HepG2 (cell line): ENCODE data around the gene MYO7A. TPM values are rescaled to one million over a fixed set of nuclear protein-coding genes. Genes with fewer than 3 reads are reported as not detected.

ENCODE experiments used
- AGO2 ChIP-seq: fragments of 200-400 bp; formaldehyde crosslinking; optimal IDR thresholded peaks from 2 replicates; pipeline ENCODE3; 2017; ENCODE audit warnings: mild to moderate bottlenecking, low read depth, low read length, moderate library complexity
- ARHGAP35 ChIP-seq: sonication (generic); formaldehyde crosslinking; IDR thresholded peaks from 2 replicates; pipeline ENCODE4 v1.9.0; 2022; ENCODE audit warnings: mild to moderate bottlenecking, inconsistent platforms, moderate library complexity, missing genetic modification reagents, borderline replicate concordance
- ATM ChIP-seq: fragments of 450-650 bp; IDR thresholded peaks from 2 replicates; pipeline ENCODE4 v1.7.1; 2017; ENCODE audit warnings: mild to moderate bottlenecking, borderline replicate concordance
- CREM ChIP-seq, 2 experiments: sonication (generic) in 1 of 2; formaldehyde crosslinking in 1 of 2; IDR thresholded peaks; 2 replicates each; pipeline versions ENCODE4 v1.4.0 to v1.6.1; 2016 to 2020; ENCODE audit warnings: antibody characterized with exemption in 1 of 2, mild to moderate bottlenecking in 1 of 2, missing genetic modification reagents in 1 of 2
- HDAC2 ChIP-seq: sonication (generic); formaldehyde crosslinking; IDR thresholded peaks from 2 replicates; pipeline ENCODE4 v1.4.0; 2020; ENCODE audit warnings: missing genetic modification reagents
- KDM2A ChIP-seq: sonication (generic); formaldehyde crosslinking; IDR thresholded peaks from 2 replicates; pipeline ENCODE4 v1.4.0; 2020; ENCODE audit warnings: low read depth, missing genetic modification reagents, borderline replicate concordance
- KLF11 ChIP-seq: IDR thresholded peaks from 2 replicates; pipeline ENCODE4 v1.6.1; 2016; ENCODE audit warnings: missing compliant biosample characterization
- MYNN ChIP-seq: sonication (generic); formaldehyde crosslinking; IDR thresholded peaks from 2 replicates; pipeline ENCODE4 v1.4.0; 2020; ENCODE audit warnings: mild to moderate bottlenecking, low read depth, missing genetic modification reagents
- PHB2 ChIP-seq: fragments of 450-650 bp; IDR thresholded peaks from 2 replicates; pipeline ENCODE4 v1.6.1; 2018; ENCODE audit not compliant: partially characterized antibody
- SATB2 ChIP-seq: sonication (generic); formaldehyde crosslinking; IDR thresholded peaks from 2 replicates; pipeline ENCODE4 v1.5.0; 2020; ENCODE audit warnings: missing genetic modification reagents
- SNAPC2 ChIP-seq: sonication (generic); formaldehyde crosslinking; IDR thresholded peaks from 2 replicates; pipeline ENCODE4 v1.8.1; 2022; ENCODE audit warnings: mild to moderate bottlenecking, missing genetic modification reagents
- SP1 ChIP-seq, 2 experiments: fragments of 450-650 bp in 1 of 2; sonication (generic) in 1 of 2; formaldehyde crosslinking in 1 of 2; IDR thresholded peaks; 2 replicates each; pipeline versions ENCODE4 v1.4.0 to v1.6.1; 2016 to 2020; ENCODE audit warnings: missing genetic modification reagents in 1 of 2
- SP4 ChIP-seq: sonication (generic); formaldehyde crosslinking; IDR thresholded peaks from 2 replicates; pipeline ENCODE4 v1.8.1; 2023; ENCODE audit warnings: mild to moderate bottlenecking, missing genetic modification reagents
- TBX3 ChIP-seq: fragments of 450-650 bp; IDR thresholded peaks from 2 replicates; pipeline ENCODE4 v1.6.1; 2017; ENCODE audit warnings: antibody characterized with exemption, mild to moderate bottlenecking, inconsistent platforms, borderline replicate concordance
- WIZ ChIP-seq: sonication (generic); formaldehyde crosslinking; IDR thresholded peaks from 2 replicates; pipeline ENCODE4 v1.5.1; 2020; ENCODE audit warnings: mild to moderate bottlenecking, missing genetic modification reagents
- ZBTB42 ChIP-seq: sonication (generic); formaldehyde crosslinking; IDR thresholded peaks from 2 replicates; pipeline ENCODE4 v1.5.0; 2020; ENCODE audit warnings: mild to moderate bottlenecking, missing genetic modification reagents
- ZFP62 ChIP-seq: sonication (generic); formaldehyde crosslinking; IDR thresholded peaks from 2 replicates; pipeline ENCODE4 v1.4.0; 2020; ENCODE audit warnings: missing genetic modification reagents
- ZKSCAN1 ChIP-seq: fragments of 150-350 bp; IDR thresholded peaks from 2 replicates; pipeline ENCODE4 v1.6.1; 2014; ENCODE audit warnings: low read length
- ZNF101 ChIP-seq: sonication (generic); formaldehyde crosslinking; IDR thresholded peaks from 2 replicates; pipeline ENCODE4 v1.4.0; 2020; ENCODE audit warnings: mild to moderate bottlenecking, low read depth, missing genetic modification reagents, borderline replicate concordance
- ZNF251 ChIP-seq: sonication (generic); formaldehyde crosslinking; IDR thresholded peaks from 2 replicates; pipeline ENCODE4 v1.9.0; 2021; ENCODE audit warnings: mild to moderate bottlenecking, missing genetic modification reagents
- ZNF33A ChIP-seq: sonication (generic); formaldehyde crosslinking; IDR thresholded peaks from 2 replicates; pipeline ENCODE4 v1.5.1; 2020; ENCODE audit warnings: missing genetic modification reagents, mild to moderate bottlenecking, moderate library complexity, borderline replicate concordance
- ZNF564 ChIP-seq: sonication (generic); formaldehyde crosslinking; IDR thresholded peaks from 2 replicates; pipeline ENCODE4 v1.8.1; 2023; ENCODE audit warnings: mild to moderate bottlenecking, missing genetic modification reagents
- ZNF768 ChIP-seq: sonication (generic); formaldehyde crosslinking; IDR thresholded peaks from 2 replicates; pipeline ENCODE4 v1.4.0; 2020; ENCODE audit warnings: missing genetic modification reagents
- ZNF780A ChIP-seq: sonication (generic); formaldehyde crosslinking; IDR thresholded peaks from 2 replicates; pipeline ENCODE4 v1.8.0; 2022; ENCODE audit warnings: mild to moderate bottlenecking, missing genetic modification reagents, moderate library complexity
- ZNF891 ChIP-seq: sonication (generic); formaldehyde crosslinking; IDR thresholded peaks from 2 replicates; pipeline ENCODE4 v1.5.0; 2020; ENCODE audit warnings: mild to moderate bottlenecking, missing genetic modification reagents
- polyA plus RNA-seq, 8 experiments: library from polyadenylated mRNA; depleted of rRNA in 3 of 8; stranded (reverse) in 7 of 8; unstranded in 1 of 8; fragments of >200 nt; fragmentation: Illumina TruSeq in 4 of 8; extraction: Trizol in 4 of 8; gene quantifications; 2 replicates each; pipeline versions ENCODE4 v1.2.1 to v1.2.3, GENCODE V29; 2011 to 2016; ENCODE audit warnings: low read depth in 4 of 8, missing spikeins in 1 of 8, mixed read lengths in 1 of 8; ENCODE audit not compliant: insufficient read depth in 1 of 8
- total RNA-seq, 5 experiments: library from RNA; depleted of rRNA; stranded (reverse); fragments of >200 nt; fragmentation: Illumina TruSeq; extraction: Trizol; gene quantifications; 2 replicates each; pipeline ENCODE4 v1.2.3, GENCODE V29; 2016; ENCODE audit warnings: low read depth in 1 of 5
- TF ChIP-seq, protein P1 (sequence below): sonication (generic); formaldehyde crosslinking; conservative IDR thresholded peaks from 2 replicates; pipeline ENCODE4 v1.5.0; 2020; ENCODE audit warnings: missing genetic modification reagents
- TF ChIP-seq, protein P2 (sequence below): sonication (generic); formaldehyde crosslinking; IDR thresholded peaks from 2 replicates; pipeline ENCODE4 v1.4.0; 2020; ENCODE audit warnings: missing genetic modification reagents; ENCODE audit errors: not compliant biosample characterization
- TF ChIP-seq, protein P3 (sequence below): sonication (generic); formaldehyde crosslinking; IDR thresholded peaks from 2 replicates; pipeline ENCODE4 v1.4.0; 2020; ENCODE audit warnings: missing genetic modification reagents

MYO7A gene
- total and polyA plus RNA-seq, 2 of the 13 experiments (the other 11 are each of a cell fraction or from before 2014, with no cell fraction given), result 7.5 to 10.0 TPM

DNA sequence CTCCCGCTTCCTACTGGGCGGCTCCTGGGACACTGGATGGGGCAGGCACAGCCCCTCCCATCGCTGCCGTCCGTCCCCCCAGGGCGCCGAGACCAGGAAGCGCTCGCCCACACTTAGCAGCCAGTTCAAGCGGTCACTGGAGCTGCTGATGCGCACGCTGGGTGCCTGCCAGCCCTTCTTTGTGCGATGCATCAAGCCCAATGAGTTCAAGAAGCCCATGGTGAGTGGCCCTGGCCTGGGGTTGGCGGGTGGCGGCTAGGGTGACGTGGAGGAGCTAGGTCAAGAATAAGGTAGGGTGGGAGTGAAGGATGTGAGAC, 44.6 kb downstream of the MYO7A start (continued):
- no peak for TF ChIP-seq ZNF780A (CRISPR knock-in tag)
- no peak for TF ChIP-seq MYNN (CRISPR knock-in tag)
- no peak for TF ChIP-seq WIZ
- TF ChIP-seq SATB2 (CRISPR knock-in tag), result no peak
- no peak for TF ChIP-seq ZNF891
- TF ChIP-seq ZNF33A (CRISPR knock-in tag), result no peak
- TF ChIP-seq, protein P1, sequence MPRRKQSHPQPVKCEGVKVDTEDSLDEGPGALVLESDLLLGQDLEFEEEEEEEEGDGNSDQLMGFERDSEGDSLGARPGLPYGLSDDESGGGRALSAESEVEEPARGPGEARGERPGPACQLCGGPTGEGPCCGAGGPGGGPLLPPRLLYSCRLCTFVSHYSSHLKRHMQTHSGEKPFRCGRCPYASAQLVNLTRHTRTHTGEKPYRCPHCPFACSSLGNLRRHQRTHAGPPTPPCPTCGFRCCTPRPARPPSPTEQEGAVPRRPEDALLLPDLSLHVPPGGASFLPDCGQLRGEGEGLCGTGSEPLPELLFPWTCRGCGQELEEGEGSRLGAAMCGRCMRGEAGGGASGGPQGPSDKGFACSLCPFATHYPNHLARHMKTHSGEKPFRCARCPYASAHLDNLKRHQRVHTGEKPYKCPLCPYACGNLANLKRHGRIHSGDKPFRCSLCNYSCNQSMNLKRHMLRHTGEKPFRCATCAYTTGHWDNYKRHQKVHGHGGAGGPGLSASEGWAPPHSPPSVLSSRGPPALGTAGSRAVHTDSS (CRISPR knock-in tag), result no peak
- TF ChIP-seq, protein P2, sequence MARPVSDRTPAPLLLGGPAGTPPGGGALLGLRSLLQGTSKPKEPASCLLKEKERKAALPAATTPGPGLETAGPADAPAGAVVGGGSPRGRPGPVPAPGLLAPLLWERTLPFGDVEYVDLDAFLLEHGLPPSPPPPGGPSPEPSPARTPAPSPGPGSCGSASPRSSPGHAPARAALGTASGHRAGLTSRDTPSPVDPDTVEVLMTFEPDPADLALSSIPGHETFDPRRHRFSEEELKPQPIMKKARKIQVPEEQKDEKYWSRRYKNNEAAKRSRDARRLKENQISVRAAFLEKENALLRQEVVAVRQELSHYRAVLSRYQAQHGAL, result no peak
- TF ChIP-seq KLF11 (CRISPR knock-in tag), result no peak
- no peak for TF ChIP-seq TBX3
- no peak for TF ChIP-seq AGO2
- no peak for TF ChIP-seq ATM
- TF ChIP-seq, protein P3, sequence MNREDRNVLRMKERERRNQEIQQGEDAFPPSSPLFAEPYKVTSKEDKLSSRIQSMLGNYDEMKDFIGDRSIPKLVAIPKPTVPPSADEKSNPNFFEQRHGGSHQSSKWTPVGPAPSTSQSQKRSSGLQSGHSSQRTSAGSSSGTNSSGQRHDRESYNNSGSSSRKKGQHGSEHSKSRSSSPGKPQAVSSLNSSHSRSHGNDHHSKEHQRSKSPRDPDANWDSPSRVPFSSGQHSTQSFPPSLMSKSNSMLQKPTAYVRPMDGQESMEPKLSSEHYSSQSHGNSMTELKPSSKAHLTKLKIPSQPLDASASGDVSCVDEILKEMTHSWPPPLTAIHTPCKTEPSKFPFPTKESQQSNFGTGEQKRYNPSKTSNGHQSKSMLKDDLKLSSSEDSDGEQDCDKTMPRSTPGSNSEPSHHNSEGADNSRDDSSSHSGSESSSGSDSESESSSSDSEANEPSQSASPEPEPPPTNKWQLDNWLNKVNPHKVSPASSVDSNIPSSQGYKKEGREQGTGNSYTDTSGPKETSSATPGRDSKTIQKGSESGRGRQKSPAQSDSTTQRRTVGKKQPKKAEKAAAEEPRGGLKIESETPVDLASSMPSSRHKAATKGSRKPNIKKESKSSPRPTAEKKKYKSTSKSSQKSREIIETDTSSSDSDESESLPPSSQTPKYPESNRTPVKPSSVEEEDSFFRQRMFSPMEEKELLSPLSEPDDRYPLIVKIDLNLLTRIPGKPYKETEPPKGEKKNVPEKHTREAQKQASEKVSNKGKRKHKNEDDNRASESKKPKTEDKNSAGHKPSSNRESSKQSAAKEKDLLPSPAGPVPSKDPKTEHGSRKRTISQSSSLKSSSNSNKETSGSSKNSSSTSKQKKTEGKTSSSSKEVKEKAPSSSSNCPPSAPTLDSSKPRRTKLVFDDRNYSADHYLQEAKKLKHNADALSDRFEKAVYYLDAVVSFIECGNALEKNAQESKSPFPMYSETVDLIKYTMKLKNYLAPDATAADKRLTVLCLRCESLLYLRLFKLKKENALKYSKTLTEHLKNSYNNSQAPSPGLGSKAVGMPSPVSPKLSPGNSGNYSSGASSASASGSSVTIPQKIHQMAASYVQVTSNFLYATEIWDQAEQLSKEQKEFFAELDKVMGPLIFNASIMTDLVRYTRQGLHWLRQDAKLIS (CRISPR knock-in tag), result no peak
- TF ChIP-seq ZNF768, result peak; percentile 18; the same call in 1 of the 2 replicates
- TF ChIP-seq ARHGAP35 (CRISPR knock-in tag), result no peak
- no peak for TF ChIP-seq ZKSCAN1
- TF ChIP-seq HDAC2, result 0 out of 2 replicates have a peak, but pooled peaks have one; percentile 13
- TF ChIP-seq ZBTB42 (CRISPR knock-in tag), result no peak
- no peak for TF ChIP-seq SP1 (IDR thresholded peaks at IDR 0.05)
- TF ChIP-seq SP1 (CRISPR knock-in tag; IDR thresholded peaks at IDR 0.05), result 0 out of 2 replicates have a peak, but pooled peaks have one; percentile 10
- no peak for TF ChIP-seq ZNF564
- no peak for TF ChIP-seq KDM2A (CRISPR knock-in tag)
- TF ChIP-seq ZNF251 (CRISPR knock-in tag), result no peak
- no peak for TF ChIP-seq ZFP62
- no peak for TF ChIP-seq CREM (IDR thresholded peaks at IDR 0.05)
- no peak for TF ChIP-seq CREM (CRISPR knock-in tag; IDR thresholded peaks at IDR 0.05)
- no peak for TF ChIP-seq PHB2
- no peak for TF ChIP-seq SNAPC2 (CRISPR knock-in tag)
- TF ChIP-seq SP4 (CRISPR knock-in tag), result no peak
- no peak for TF ChIP-seq ZNF101 (CRISPR knock-in tag)
